IMR-90 (cell line): ENCODE results near the gene B2M. TPM values are rescaled to one million over a fixed set of nuclear protein-coding genes. Genes with fewer than 3 reads are reported as not detected.
A peak's percentile ranks its signal among the peaks of the same experiment; 100 is the strongest.

Experiments
- ATAC-seq: fragments of 200-7000 bp; cut with Tn5 transposase; 2 replicates; pipeline ENCODE4 v1.9.1; 2020; ENCODE audit warnings: low read depth, mild to moderate bottlenecking, moderate library complexity
- BruUV-seq: library from RNA; stranded (reverse); fragments of 400-500 nt; replicated peaks from 2 replicates; lab custom pipeline; 2021; lab: Mats Ljungman, UMichigan
- CTCF ChIA-PET: fragments of 300-600 bp; formaldehyde crosslinking; extraction: SDS; loops from one replicate; lab custom pipeline; 2021; ENCODE audit warnings: antibody characterized with exemption; lab: Yijun Ruan, JAX
- POLR2A ChIA-PET: fragments of 300-600 bp; sonication (Branson Sonifier 250); formaldehyde crosslinking; loops from one replicate; lab custom pipeline; 2022; ENCODE audit warnings: antibody characterized with exemption; ENCODE audit not compliant: unreplicated experiment; lab: Charles Lee
- DNase-seq: peaks from one replicate; pipeline ENCODE4 v3.0.0; 2013
- H2AFZ ChIP-seq: replicated peaks from 2 replicates; pipeline ENCODE3; 2013; ENCODE audit warnings: low read length, mild to moderate bottlenecking; ENCODE audit not compliant: poor library complexity
- H2AK5ac ChIP-seq: 2 replicates; pipeline ENCODE4 v1.6.1; 2013; ENCODE audit warnings: low read depth, low read length, inconsistent platforms
- H2AK9ac ChIP-seq: replicated peaks from 2 replicates; pipeline ENCODE3; 2013; ENCODE audit warnings: mild to moderate bottlenecking, low read depth, low read length, moderate library complexity; ENCODE audit not compliant: poor library complexity
- H2BK120ac ChIP-seq: 2 replicates; pipeline ENCODE4 v1.6.1; 2013; ENCODE audit warnings: low read depth, low read length, inconsistent platforms
- H2BK15ac ChIP-seq: 3 replicates; pipeline ENCODE4 v1.6.1; 2013; ENCODE audit warnings: low read depth, low read length, inconsistent platforms
- H2BK20ac ChIP-seq: 2 replicates; pipeline ENCODE4 v1.6.1; 2013; ENCODE audit warnings: low read depth, mild to moderate bottlenecking, inconsistent platforms, low read length, moderate library complexity
- H2BK5ac ChIP-seq: 2 replicates; pipeline ENCODE4 v1.6.1; 2013; ENCODE audit warnings: mild to moderate bottlenecking, low read depth, low read length, inconsistent platforms; ENCODE audit not compliant: poor library complexity, severe bottlenecking
- H3K14ac ChIP-seq: replicated peaks from 2 replicates; pipeline ENCODE4 v1.6.1; 2013; ENCODE audit warnings: low read depth, low read length, inconsistent platforms
- H3K18ac ChIP-seq: 2 replicates; pipeline ENCODE4 v1.6.1; 2013; ENCODE audit warnings: low read depth, low read length, control low read depth
- H3K23ac ChIP-seq: 2 replicates; pipeline ENCODE4 v1.6.1; 2013; ENCODE audit warnings: low read depth, low read length, inconsistent platforms
- H3K27ac ChIP-seq: 2 replicates; pipeline ENCODE4 v1.5.1; 2013; ENCODE audit warnings: mild to moderate bottlenecking, control low read depth, low read length; ENCODE audit not compliant: insufficient read depth
- H3K27me3 ChIP-seq: 2 replicates; pipeline ENCODE4 v1.6.1; 2013; ENCODE audit warnings: low read length; ENCODE audit not compliant: control insufficient read depth, insufficient read depth
- H3K36me3 ChIP-seq: 2 replicates; pipeline ENCODE4 v1.6.1; 2013; ENCODE audit warnings: low read length, mixed read lengths; ENCODE audit not compliant: control insufficient read depth, insufficient read depth
- H3K4ac ChIP-seq: 2 replicates; pipeline ENCODE4 v1.6.1; 2013; ENCODE audit warnings: low read depth, low read length, inconsistent platforms
- H3K4me1 ChIP-seq: 2 replicates; pipeline ENCODE4 v1.6.1; 2013; ENCODE audit warnings: low read length, mixed read lengths; ENCODE audit not compliant: control insufficient read depth, insufficient read depth
- H3K4me2 ChIP-seq: 2 replicates; pipeline ENCODE4 v1.6.1; 2013; ENCODE audit warnings: low read depth, mild to moderate bottlenecking, control low read depth, low read length, moderate library complexity
- H3K4me3 ChIP-seq: 2 replicates; pipeline ENCODE4 v1.5.1; 2013; ENCODE audit warnings: low read depth, mild to moderate bottlenecking, control low read depth, low read length, moderate library complexity; ENCODE audit not compliant: insufficient read depth
- H3K56ac ChIP-seq: 2 replicates; pipeline ENCODE4 v1.6.1; 2013; ENCODE audit warnings: low read length, inconsistent platforms; ENCODE audit not compliant: insufficient read depth; ENCODE audit errors: extremely low read depth
- H3K79me1 ChIP-seq, 2 experiments: 2 replicates each; pipeline ENCODE4 v1.6.1; 2013; ENCODE audit warnings: low read length in 2 of 2, inconsistent platforms in 1 of 2, low read depth in 1 of 2
- H3K9ac ChIP-seq: 2 replicates; pipeline ENCODE4 v1.6.1; 2013; ENCODE audit warnings: low read depth, low read length, control low read depth
- H3K9me1 ChIP-seq: 2 replicates; pipeline ENCODE4 v1.6.1; 2013; ENCODE audit warnings: low read length, inconsistent platforms; ENCODE audit not compliant: insufficient read depth
- H3K9me3 ChIP-seq: 2 replicates; pipeline ENCODE4 v1.6.1; 2013; ENCODE audit warnings: low read length; ENCODE audit not compliant: control insufficient read depth, insufficient read depth
- H4K20me1 ChIP-seq: 2 replicates; pipeline ENCODE4 v1.6.1; 2013; ENCODE audit warnings: low read length, inconsistent platforms; ENCODE audit not compliant: insufficient read depth
- H4K5ac ChIP-seq: 2 replicates; pipeline ENCODE4 v1.6.1; 2013; ENCODE audit warnings: mild to moderate bottlenecking, low read depth, low read length, control low read depth
- H4K8ac ChIP-seq, 2 experiments: 2 replicates each; pipeline ENCODE4 v1.6.1; 2013; ENCODE audit warnings: low read depth in 2 of 2, low read length in 2 of 2, control low read depth in 1 of 2, inconsistent platforms in 1 of 2
- H4K91ac ChIP-seq: 2 replicates; pipeline ENCODE4 v1.6.1; 2013; ENCODE audit warnings: low read depth, low read length, inconsistent platforms; ENCODE audit not compliant: insufficient read depth
- CHD1 ChIP-seq: IDR thresholded peaks from 2 replicates; pipeline ENCODE4 v1.6.1; 2012; ENCODE audit warnings: low read depth, low read length, improper control_type of control experiment
- FOS ChIP-seq: fragments of 150-350 bp; IDR thresholded peaks from 2 replicates; pipeline ENCODE4 v1.6.1; 2016; ENCODE audit warnings: low read depth, low read length
- MXI1 ChIP-seq: IDR thresholded peaks from 2 replicates; pipeline ENCODE4 v1.6.1; 2012; ENCODE audit warnings: low read depth, mild to moderate bottlenecking, low read length, moderate library complexity, borderline replicate concordance
- POLR2A ChIP-seq: IDR thresholded peaks from 2 replicates; pipeline ENCODE4 v1.6.1; 2012; ENCODE audit warnings: mild to moderate bottlenecking, low read depth, low read length
- RFX5 ChIP-seq: IDR thresholded peaks from 2 replicates; pipeline ENCODE4 v1.8.0; 2012; ENCODE audit warnings: low read depth, mild to moderate bottlenecking, low read length, moderate library complexity
- WGBS, 2 experiments: methylation state at CpG; one replicate each; pipeline versions ENCODE4 v1.1.5 to v1.1.7; 2013; ENCODE audit warnings: missing lambda C conversion rate in 2 of 2; ENCODE audit not compliant: insufficient read length in 1 of 2; ENCODE audit errors: extremely low coverage in 2 of 2; 5-methylcytosine and 5-hydroxymethylcytosine counted together
- dilution Hi-C: fragments of 300-500 bp; cut with HindIII; formaldehyde crosslinking; loops from one replicate; pipeline ENCODE4 v1.14.3; 2018; ENCODE audit warnings: low sequenced_read_pairs; ENCODE audit not compliant: unreplicated experiment
- in situ Hi-C: fragments of 300-500 bp; cut with MboI; formaldehyde crosslinking; loops from 3 replicates; pipeline ENCODE4 v1.14.3; 2019; ENCODE audit warnings: low sequenced_read_pairs, inconsistent platforms, mixed read lengths
- intact Hi-C: fragments of 100-400 bp; cut with micrococcal nuclease; formaldehyde crosslinking; loops from 2 replicates; pipeline ENCODE4 v1.10.0; 2022
- polyA plus RNA-seq, 3 experiments: library from polyadenylated mRNA; depleted of rRNA; stranded (reverse); fragments of >200 nt; gene quantifications; 2 replicates each; pipeline ENCODE4 v1.2.3, GENCODE V29; 2012; ENCODE audit warnings: low replicate concordance in 1 of 3
- total RNA-seq: library from RNA; depleted of rRNA; stranded (reverse); fragments of >200 nt; gene quantifications from 2 replicates; pipeline ENCODE4 v1.2.3, GENCODE V29; 2012

Gene B2M
- total and polyA plus RNA-seq, 2 of the 4 experiments (the other 2 are of a cell fraction), result 895 to 3,394 TPM

DNA sequence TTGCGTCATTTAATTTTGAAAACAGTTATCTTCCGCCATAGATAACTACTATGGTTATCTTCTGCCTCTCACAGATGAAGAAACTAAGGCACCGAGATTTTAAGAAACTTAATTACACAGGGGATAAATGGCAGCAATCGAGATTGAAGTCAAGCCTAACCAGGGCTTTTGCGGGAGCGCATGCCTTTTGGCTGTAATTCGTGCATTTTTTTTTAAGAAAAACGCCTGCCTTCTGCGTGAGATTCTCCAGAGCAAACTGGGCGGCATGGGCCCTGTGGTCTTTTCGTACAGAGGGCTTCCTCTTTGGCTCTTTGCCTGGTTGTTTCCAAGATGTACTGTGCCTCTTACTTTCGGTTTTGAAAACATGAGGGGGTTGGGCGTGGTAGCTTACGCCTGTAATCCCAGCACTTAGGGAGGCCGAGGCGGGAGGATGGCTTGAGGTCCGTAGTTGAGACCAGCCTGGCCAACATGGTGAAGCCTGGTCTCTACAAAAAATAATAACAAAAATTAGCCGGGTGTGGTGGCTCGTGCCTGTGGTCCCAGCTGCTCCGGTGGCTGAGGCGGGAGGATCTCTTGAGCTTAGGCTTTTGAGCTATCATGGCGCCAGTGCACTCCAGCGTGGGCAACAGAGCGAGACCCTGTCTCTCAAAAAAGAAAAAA, 1.2 kb downstream of the B2M start:
- intact Hi-C loops, result no loop called here
- BruUV-seq, result no TSS peak

More for the DNA sequence above, 1.2 kb downstream of the B2M start:
- Histone ChIP-seq H3K4me3 (peak overlapping the region; percentile 83), H3K9ac (peak overlapping the region; percentile 87), H3K56ac (peak overlapping the region; percentile 93), H3K9me3 (no peaks in the 10 kb centered on the region), H3K18ac (0 out of 2 replicates have a peak overlapping the region, but pooled peaks have one; percentile 7), H3K27ac (peak overlapping the region; percentile 71), H2AFZ (peak overlapping the region; percentile 7), H3K9me1 (no peaks in the 10 kb centered on the region; the same call in 1 of the 2 replicates), H3K4ac (peak overlapping the region; percentile 64), H4K20me1 (peaks cover 43% of the 10 kb centered on the region), H3K4me1 (0 out of 2 replicates have a peak, but pooled peaks cover 2% of the 10 kb centered on the region), H3K14ac (peak overlapping the region; percentile 59), H2BK120ac (no peak overlapping the region; the same call in 1 of the 2 replicates), H4K5ac (peak overlapping the region; percentile 17; the same call in 1 of the 2 replicates), H4K8ac (peak overlapping the region in 1 of 2 experiments; percentile 59; a peak in 1 of 4 replicates), H3K4me2 (peak overlapping the region; percentile 86), H2BK5ac (peak overlapping the region; percentile 88), H2AK9ac (peak overlapping the region; percentile 79), H3K27me3 (no peaks in the 10 kb centered on the region), H2BK15ac (no peak overlapping the region; the same call in 2 of the 3 replicates), H4K91ac (no peak overlapping the region), H3K79me1 (peaks cover 27 to 42% of the 10 kb centered on the region in 2 experiments), H3K36me3 (peaks cover 13% of the 10 kb centered on the region), H2BK20ac (no peak overlapping the region), H2AK5ac (no peak overlapping the region), H3K23ac (peak overlapping the region; percentile 98)
- ChIA-PET POLR2A (interaction anchor here (1.2 kb wide), 1 partner anchor 26 kb away, joined by 7 read pairs; no protein-coding TSS in a partner anchor), CTCF (interaction anchor here (1.3 to 2.4 kb wide), 2 partner anchors 24 to 134 kb away, joined by 4 to 16 read pairs; partner anchors contain the start of gene TRIM69)
- dilution Hi-C loops (no loop called here), in situ Hi-C loops (no loop called here)
- peak; percentile 87 for DNase-seq
- TF ChIP-seq MXI1 (peak; percentile 75; the same call in 1 of the 2 replicates), FOS (no peak), CHD1 (0 out of 2 replicates have a peak, but pooled peaks have one; percentile 74), RFX5 (peak; percentile 33; the same call in 1 of the 2 replicates), POLR2A (no peak)
- ATAC-seq, result 0 out of 2 replicates have a peak, but pooled peaks have one; percentile 3
- 17% methylated on average over 12 of the region's 24 CpGs; no CpG with 5 or more reads in 1 of the 2 experiments for WGBS, 2 experiments
